ENCODE data around the gene NIPBL.

NIPBL gene

GRCh38 chr5:36875051-36875789, 1.3 kb upstream of the NIPBL start:
- H3K27me3 Mint-ChIP-seq: no peaks in the 10 kb centered on the region

GRCh38 chr5:36875790-36876298, 725 bp upstream of the NIPBL start:
- H3K36me3 Mint-ChIP-seq (ENCODE audit: low read depth): peaks cover 10% of the 10 kb centered on the region
- H3K9me3 Mint-ChIP-seq: no peaks in the 10 kb centered on the region
- H3K27me3 Mint-ChIP-seq: no peaks in the 10 kb centered on the region
- H3K4me3 Mint-ChIP-seq: peak overlapping the region; percentile 98
- H3K27ac Mint-ChIP-seq: peak overlapping the region; percentile 98
- H3K4me1 Mint-ChIP-seq (ENCODE audit: low read depth): peaks cover 64% of the 10 kb centered on the region

More at GRCh38 chr5:36875051-36875789, 1.3 kb upstream of the NIPBL start:
- peaks cover 63% of the 10 kb centered on the region for H3K4me1 Mint-ChIP-seq (ENCODE audit: low read depth)
- H3K27ac Mint-ChIP-seq: peak overlapping the region; percentile 98
- peak overlapping the region; percentile 98 for H3K4me3 Mint-ChIP-seq
- H3K36me3 Mint-ChIP-seq (ENCODE audit: low read depth): peaks cover 14% of the 10 kb centered on the region
- H3K9me3 Mint-ChIP-seq: peaks cover 3% of the 10 kb centered on the region

GRCh38 chr5:36876965-36877666, 547 bp downstream of the NIPBL start:
- Mint-ChIP-seq H3K36me3 (ENCODE audit: low read depth) (peaks cover 7% of the 10 kb centered on the region), H3K4me3 (peak overlapping the region; percentile 98), H3K27me3 (no peaks in the 10 kb centered on the region), H3K9me3 (no peaks in the 10 kb centered on the region), H3K27ac (peak overlapping the region; percentile 98), H3K4me1 (ENCODE audit: low read depth) (peaks cover 66% of the 10 kb centered on the region)

DNA sequence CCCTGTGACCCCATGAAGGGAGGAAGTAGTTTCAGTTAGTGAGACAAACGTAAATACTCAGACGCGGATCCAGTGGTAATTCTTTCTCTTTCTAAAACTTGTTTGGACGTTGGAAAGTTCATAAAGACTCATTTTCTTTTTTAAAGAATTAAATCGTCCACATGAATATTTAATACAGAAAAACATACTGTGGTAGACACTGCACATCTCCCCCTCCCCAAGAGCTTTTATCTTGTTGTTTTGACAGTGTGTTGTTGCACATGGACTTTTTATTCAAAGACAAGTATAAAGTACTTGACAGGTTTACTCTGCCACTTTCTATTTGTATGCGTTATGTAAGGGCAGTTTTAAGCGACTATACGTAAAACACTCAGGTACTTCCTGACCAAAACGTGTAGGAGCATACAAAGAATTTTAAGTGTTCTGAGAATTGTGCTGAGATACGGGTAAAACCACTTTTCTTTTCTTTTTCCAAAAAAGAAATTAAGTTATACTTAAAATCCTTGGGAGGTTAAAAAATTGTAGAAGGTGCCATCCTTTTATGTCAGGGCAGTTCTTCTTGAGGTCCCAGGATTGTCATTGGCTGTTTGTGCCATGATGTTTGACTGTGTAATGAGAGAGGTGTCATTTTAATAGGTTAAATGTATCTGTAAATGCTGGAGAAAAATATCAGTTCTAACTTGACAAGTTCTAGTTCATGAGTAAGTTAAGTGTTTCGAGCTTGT, 1.3 kb downstream of the NIPBL start:
- no peaks in the 10 kb centered on the region for H3K9me3 Mint-ChIP-seq
- peak overlapping the region; percentile 98 for H3K27ac Mint-ChIP-seq
- no peaks in the 10 kb centered on the region for H3K27me3 Mint-ChIP-seq
- H3K4me1 Mint-ChIP-seq (ENCODE audit: low read depth): peaks cover 65% of the 10 kb centered on the region
- H3K36me3 Mint-ChIP-seq (ENCODE audit: low read depth): peaks cover 6% of the 10 kb centered on the region
- peak overlapping the region; percentile 98 for H3K4me3 Mint-ChIP-seq

DNA sequence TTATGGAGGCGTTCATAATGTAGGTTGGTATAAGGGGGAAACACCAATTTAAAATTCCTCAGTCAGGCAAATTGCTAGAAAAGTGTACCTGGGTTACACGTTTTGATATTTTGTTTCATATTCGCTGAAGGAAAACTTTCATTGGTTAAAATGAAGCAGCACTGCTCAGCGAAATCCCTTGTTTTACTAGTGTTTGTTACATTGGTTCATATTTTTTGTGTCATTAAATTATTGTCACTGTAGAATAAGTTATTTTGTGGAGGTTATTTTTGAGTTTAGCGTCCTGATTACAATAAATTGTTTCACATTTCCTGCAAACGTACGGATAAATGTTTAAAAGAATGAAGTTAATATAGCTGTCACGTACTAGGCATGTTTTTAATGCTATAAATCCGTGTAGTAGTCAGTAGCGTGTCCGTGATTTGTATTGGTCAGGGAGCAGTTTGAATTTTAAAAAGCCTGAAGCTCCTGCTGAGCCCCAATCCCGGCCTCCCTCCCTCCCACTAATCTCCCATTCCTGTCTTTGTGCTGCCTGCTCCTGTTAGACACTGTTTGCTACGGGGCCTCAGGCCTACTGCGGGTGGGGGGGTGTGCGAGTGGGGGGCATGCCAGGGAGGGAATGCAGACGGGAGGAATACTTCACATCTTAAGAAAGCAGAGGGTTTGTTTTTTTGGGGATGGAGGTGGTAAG, 2.0 kb downstream of the NIPBL start:
- peaks cover 64% of the 10 kb centered on the region for H3K4me1 Mint-ChIP-seq (ENCODE audit: low read depth)
- no peaks in the 10 kb centered on the region for H3K9me3 Mint-ChIP-seq
- H3K27ac Mint-ChIP-seq: peak overlapping the region; percentile 98
- H3K27me3 Mint-ChIP-seq: no peaks in the 10 kb centered on the region
- H3K4me3 Mint-ChIP-seq: peak overlapping the region; percentile 98
- H3K36me3 Mint-ChIP-seq (ENCODE audit: low read depth): peaks cover 6% of the 10 kb centered on the region

- Mint-ChIP-seq H3K27ac (peak overlapping the region; percentile 21), H3K36me3 (ENCODE audit: low read depth) (peaks cover 6% of the 10 kb centered on the region), H3K9me3 (no peaks in the 10 kb centered on the region), H3K4me1 (ENCODE audit: low read depth) (peaks cover 65% of the 10 kb centered on the region), H3K27me3 (no peaks in the 10 kb centered on the region), H3K4me3 (peak overlapping the region; percentile 98)
Measured at GRCh38 chr5:36879274-36880033, 2.9 kb downstream of the NIPBL start.

DNA sequence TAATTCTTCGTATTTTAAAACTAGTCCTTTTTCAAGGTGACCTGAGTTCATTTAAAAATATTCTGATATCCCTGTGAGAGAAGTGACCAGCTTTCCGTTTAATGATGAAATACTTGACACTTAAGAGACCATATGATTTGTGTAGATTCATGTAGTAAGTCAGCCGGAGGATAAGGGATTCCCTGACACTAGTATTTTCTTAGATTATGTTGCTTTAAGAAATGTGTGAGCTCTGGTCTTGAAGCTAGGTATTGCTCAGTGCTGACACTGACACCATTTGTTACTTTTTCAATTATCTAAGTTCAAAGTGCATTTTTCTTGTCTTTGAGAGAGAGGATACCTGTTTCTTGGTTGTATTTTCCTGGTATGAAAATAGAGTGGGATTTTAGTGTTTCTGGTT, 4.2 kb downstream of the NIPBL start:
- no peaks in the 10 kb centered on the region for H3K27me3 Mint-ChIP-seq
- peaks cover 67% of the 10 kb centered on the region for H3K4me1 Mint-ChIP-seq (ENCODE audit: low read depth)
- H3K27ac Mint-ChIP-seq: no peak overlapping the region
- peaks cover 4% of the 10 kb centered on the region for H3K36me3 Mint-ChIP-seq (ENCODE audit: low read depth)
- peak overlapping the region; percentile 3 for H3K4me3 Mint-ChIP-seq
- no peaks in the 10 kb centered on the region for H3K9me3 Mint-ChIP-seq

GRCh38 chr5:36881304-36881703, 4.7 kb downstream of the NIPBL start:
- no peak overlapping the region for H3K27ac Mint-ChIP-seq
- H3K9me3 Mint-ChIP-seq: no peaks in the 10 kb centered on the region
- peak overlapping the region; percentile 3 for H3K4me3 Mint-ChIP-seq

GRCh38 chr5:36881807-36882206, 5.2 kb downstream of the NIPBL start:
- H3K36me3 Mint-ChIP-seq (ENCODE audit: low read depth): peaks cover 7% of the 10 kb centered on the region
- H3K27ac Mint-ChIP-seq: peak overlapping the region; percentile 34
- no peaks in the 10 kb centered on the region for H3K9me3 Mint-ChIP-seq
- peaks cover 77% of the 10 kb centered on the region for H3K4me1 Mint-ChIP-seq (ENCODE audit: low read depth)
- H3K27me3 Mint-ChIP-seq: no peaks in the 10 kb centered on the region
- no peak overlapping the region for H3K4me3 Mint-ChIP-seq

More at GRCh38 chr5:36881304-36881703, 4.7 kb downstream of the NIPBL start:
- no peaks in the 10 kb centered on the region for H3K27me3 Mint-ChIP-seq
- H3K36me3 Mint-ChIP-seq (ENCODE audit: low read depth): peaks cover 7% of the 10 kb centered on the region
- H3K4me1 Mint-ChIP-seq (ENCODE audit: low read depth): peaks cover 72% of the 10 kb centered on the region

DNA sequence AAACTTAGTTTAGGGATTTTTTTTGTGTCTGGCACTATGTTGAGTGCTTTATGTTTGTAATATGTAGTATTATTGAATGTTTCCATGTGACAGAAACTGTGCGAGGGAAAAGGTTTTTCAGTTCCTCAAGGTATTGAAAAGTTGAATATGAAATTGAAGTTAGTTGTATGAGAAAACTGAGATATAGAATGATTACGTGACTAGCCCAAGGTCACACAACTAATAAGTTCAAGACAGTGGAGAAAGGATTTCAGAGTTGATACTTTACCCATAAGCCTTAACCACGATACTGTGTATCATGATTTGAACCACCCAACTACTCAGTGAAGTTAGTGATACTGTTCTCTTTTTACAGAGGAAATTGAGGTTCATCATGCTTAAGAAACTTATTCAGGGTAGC, 5.7 kb downstream of the NIPBL start:
- H3K4me1 Mint-ChIP-seq (ENCODE audit: low read depth): peaks cover 82% of the 10 kb centered on the region
- H3K27ac Mint-ChIP-seq: peak overlapping the region; percentile 34
- peaks cover 7% of the 10 kb centered on the region for H3K36me3 Mint-ChIP-seq (ENCODE audit: low read depth)
- no peak overlapping the region for H3K4me3 Mint-ChIP-seq
- H3K9me3 Mint-ChIP-seq: no peaks in the 10 kb centered on the region
- no peaks in the 10 kb centered on the region for H3K27me3 Mint-ChIP-seq

DNA sequence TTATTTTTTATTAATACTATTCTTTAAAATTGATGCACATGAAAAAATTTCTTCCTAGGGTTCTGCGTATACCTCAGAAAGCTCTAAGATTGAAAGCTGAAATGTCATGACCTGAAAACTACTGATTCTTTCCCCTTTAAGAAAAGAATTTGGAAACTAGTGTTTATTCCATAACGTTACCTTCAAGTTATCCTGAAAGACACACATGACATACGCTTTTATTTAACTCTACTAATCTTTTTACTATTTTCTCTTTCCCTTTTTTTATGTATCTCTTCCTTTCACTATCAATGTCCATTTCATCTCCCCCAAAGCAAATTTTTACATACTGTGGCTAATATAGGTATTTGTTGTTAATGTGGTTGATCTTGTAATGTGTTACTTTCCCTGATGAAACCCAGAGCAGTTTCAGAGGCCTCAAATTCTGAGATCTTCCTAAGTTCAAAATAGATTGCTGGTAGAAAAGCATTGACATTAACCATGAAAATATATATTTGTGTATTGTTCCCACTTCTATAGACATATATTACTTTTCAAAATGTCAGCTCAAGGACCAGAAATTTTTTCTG, 7.4 kb downstream of the NIPBL start:
- Mint-ChIP-seq H3K27me3 (no peaks in the 10 kb centered on the region), H3K9me3 (no peaks in the 10 kb centered on the region), H3K4me1 (ENCODE audit: low read depth) (peaks cover 88% of the 10 kb centered on the region), H3K36me3 (ENCODE audit: low read depth) (peaks cover 12% of the 10 kb centered on the region), H3K4me3 (peak overlapping the region; percentile 30), H3K27ac (peak overlapping the region; percentile 47)

GRCh38 chr5:36885149-36885548, 8.6 kb downstream of the NIPBL start:
- H3K27ac Mint-ChIP-seq: no peak overlapping the region
- H3K4me1 Mint-ChIP-seq (ENCODE audit: low read depth): peaks cover 90% of the 10 kb centered on the region
- peaks cover 12% of the 10 kb centered on the region for H3K36me3 Mint-ChIP-seq (ENCODE audit: low read depth)

DNA sequence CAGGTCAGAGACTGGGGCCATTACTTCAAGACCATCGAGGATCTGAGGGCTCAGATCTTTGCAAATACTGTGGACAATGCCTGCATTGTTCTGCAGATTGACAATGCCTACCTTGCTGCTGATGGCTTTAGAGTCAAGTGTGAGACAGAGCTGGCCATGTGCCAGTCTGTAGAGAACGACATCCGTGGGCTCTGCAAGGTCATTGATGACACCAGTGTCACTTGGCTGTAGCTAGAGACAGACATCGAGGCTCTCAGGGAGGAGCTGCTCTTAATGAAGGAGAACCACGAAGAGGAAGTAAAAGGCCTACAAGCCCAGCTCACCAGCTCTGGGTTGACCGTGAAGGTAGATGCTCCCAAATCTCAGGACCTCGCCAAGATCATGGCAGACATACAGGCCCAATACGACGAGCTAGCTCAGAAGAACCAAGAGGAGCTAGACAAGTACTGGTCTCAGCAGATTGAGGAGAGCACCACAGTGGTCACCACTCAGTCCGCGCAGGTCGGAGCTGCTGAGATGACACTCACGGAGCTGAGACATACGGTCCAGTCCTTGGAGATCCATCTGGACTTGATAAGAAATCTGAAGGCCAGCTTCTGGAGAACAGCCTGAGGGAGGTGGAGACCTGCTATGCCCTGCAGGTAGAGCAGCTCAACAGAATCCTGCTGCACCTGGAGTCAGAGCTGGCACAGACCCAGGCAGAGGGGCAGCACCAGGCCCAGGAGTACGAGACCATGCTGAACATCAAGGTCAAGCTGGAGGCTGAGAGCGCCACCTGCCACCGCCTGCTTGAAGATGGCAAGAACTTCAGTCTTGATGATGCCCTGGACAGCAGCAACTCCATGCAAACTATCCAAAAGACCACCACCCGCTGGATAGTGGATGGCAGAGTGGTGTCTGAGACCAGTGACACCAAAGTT, 9.3 kb downstream of the NIPBL start:
- no peaks in the 10 kb centered on the region for H3K27me3 Mint-ChIP-seq
- H3K27ac Mint-ChIP-seq: peak overlapping the region; percentile 55
- peaks cover 12% of the 10 kb centered on the region for H3K36me3 Mint-ChIP-seq (ENCODE audit: low read depth)
- H3K4me1 Mint-ChIP-seq (ENCODE audit: low read depth): peaks cover 91% of the 10 kb centered on the region
- H3K9me3 Mint-ChIP-seq: no peaks in the 10 kb centered on the region
- no peak overlapping the region for H3K4me3 Mint-ChIP-seq

More at GRCh38 chr5:36885149-36885548, 8.6 kb downstream of the NIPBL start:
- no peak overlapping the region for H3K4me3 Mint-ChIP-seq
- H3K9me3 Mint-ChIP-seq: no peaks in the 10 kb centered on the region
- no peaks in the 10 kb centered on the region for H3K27me3 Mint-ChIP-seq

Measured in stimulated activated naive CD8-positive, alpha-beta T cell treated with anti-CD3 and anti-CD28 coated beads, Interleukin-15, Interleukin-2, amounts not matched to agents 100 ng/mL and 50 ng/mL, for 24 hours (primary cell).